GM21825 (cell line): ENCODE measurements around the gene FLYWCH1.
A peak's percentile ranks its signal among the peaks of the same experiment; 100 is the strongest.
"Not testable (repeated sequence)": the region's sequence is repeated elsewhere in the genome, so short reads cannot be mapped to it uniquely, and the experiment has no call there.

ENCODE experiments used
- ATAC-seq: cut with Tn5 transposase; IDR thresholded peaks from one replicate; pipeline ENCODE4 v1.9.1; 2021; ENCODE audit warnings: mild to moderate bottlenecking, moderate library complexity; ENCODE audit not compliant: unreplicated experiment

FLYWCH1 gene

DNA sequence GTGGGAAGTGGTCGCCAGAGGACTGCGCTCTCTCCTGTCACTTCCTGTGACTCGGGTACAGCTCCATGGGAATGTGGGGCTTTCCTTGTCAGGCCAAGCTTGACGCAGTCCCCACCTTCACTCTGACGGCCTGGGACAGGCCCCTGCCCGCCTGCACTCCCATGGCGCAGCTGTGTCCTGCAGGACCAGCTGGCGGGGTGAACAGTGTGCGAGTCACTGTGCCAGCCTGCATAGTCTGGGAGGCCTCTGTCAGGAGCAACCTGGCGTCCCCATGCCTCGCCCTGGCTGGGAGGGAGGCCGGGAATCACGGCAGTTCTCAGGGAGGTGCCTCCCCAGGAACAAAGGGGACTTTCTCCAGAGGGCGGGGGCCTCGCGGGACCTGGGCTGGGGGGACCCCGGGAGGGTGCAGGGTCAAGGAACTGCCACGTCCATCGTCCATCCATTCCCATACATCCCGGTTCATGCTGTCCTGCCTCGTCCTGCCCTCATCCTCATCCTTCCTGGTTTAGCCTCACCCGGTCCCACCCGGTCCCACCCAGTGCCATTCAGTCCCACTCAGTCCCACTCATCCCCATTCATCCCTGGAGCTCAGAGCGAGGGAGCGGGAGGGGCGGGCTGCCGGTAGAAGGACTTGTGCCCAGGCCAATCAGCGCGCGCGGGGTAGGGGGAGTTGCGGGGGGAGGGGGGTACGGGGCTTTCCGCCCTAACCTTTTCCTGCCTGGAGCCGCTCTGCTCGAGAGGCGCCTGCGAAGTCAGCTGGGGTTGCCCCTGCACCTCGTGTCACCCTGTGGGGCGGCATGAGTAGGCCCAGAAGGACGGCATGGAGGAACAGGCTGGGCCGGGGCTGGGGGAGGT is 13.4 kb downstream of the FLYWCH1 start:
- no peak for ATAC-seq

DNA sequence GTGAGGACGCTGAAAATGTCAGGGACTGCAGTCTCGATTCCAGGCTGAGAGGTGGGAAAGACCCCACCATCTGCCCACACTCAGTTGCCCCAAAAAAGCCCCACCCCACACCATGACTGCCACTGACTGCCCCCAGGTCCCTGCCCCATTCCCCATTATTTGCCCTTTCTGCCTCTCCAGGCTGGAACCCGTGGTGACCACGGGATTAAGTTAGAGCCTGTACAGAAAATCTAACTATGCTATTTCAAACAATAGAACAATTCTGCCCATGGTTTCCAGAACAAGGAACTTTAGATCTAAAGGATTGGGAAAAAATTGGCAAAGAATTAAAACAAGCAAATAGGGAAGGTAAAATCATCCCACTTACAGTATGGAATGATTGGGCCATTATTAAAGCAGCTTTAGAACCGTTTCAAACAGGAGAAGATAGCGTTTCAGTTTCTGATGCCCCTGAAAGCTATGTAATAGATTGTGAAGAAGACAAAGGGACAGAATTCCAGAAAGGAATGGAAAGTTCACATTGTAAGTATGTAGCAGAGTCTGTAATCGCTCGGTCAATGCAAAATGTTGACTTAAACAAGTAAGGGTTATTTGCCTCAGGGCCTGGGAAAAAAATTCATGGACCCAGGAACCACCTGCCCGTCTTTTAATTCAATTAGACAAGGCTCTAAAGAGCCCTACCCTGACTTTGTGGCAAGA is 14.4 kb downstream of the FLYWCH1 start:
- no peak for ATAC-seq

DNA sequence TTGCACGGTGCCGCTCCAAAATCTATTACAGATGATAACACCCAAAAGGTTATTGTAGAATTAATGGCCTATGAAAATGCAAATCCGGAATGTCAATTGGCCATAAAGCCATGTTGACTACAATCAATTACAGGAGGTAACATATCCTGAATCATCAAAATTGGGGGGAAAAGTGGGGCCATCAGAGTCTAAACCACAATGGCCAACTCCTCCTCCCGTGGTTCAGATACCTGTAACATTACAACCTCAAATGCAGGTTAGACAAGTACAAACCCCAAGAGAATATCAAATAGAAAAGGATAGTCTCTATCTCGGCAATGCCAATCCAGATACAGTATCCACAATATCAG is 14.9 kb downstream of the FLYWCH1 start:
- ATAC-seq = no peak

DNA sequence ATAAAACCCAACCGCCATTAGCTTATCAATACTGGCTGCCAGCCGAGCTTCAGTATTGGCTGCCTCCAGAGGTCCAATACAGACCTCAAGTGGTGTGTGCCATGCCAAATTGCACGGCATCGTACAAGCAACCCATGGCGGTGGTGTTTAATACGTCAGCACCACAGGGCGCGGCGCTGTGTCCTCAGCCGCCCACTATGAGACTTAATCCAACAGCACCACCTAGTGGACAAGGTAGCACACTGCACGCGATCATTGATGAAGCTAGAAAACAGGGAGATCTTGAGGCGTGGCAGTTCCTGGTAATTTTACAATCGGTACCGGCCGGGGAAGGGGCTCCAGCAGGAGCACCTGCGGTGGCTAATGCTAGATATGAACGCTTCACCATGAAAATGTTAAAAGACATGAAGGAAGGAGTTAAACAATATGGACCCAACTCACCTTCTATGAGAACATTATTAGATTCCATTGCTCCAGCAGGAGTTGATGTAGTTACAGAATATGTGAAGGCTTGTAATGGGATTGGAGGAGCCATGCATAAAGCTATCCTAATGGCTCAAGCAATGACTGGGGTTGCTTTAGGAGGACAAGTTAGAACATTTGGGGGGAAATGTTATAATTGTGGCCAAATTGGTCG is 15.4 kb downstream of the FLYWCH1 start:
- ATAC-seq = peak; percentile 68

DNA sequence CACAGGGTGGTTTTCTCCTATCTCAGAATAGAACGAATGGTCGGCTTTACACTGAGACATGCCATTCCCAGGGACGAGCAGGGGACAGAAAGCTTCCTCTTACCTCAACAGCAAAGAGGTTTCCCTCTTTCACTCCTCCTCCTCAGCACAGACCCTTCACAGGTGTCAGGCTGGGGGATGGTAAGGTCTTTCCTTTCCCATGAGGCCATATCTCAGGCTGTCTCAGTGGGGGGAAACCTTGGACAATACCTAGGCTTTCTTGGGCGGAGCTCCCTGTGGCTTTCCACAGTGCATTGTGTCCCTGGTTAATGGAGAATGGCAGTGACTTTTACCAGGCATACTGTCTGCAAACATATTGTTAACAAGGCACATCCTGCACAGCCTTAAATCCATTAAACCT is 16.4 kb downstream of the FLYWCH1 start:
- ATAC-seq = not testable (repeated sequence)

DNA sequence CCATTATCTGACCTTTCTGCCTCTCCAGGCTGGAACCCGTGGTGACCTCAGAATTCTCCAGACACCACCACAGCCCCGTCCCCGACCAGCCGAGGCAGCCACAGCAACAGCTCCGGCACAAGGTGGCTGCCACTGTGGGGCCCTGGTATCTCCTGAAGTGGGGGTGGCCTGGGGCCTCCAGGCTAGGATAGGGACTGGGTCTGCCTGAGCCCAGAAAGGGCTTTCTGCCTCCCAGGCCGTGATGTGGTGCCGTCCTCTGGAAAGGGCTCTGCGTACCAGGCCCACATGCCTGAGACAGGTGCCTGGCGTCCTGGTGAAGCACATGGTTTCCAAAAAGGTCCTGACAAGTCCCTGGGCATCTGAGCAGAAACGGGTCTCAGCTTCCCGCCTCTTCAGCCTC is 17.1 kb downstream of the FLYWCH1 start:
- no peak for ATAC-seq

DNA sequence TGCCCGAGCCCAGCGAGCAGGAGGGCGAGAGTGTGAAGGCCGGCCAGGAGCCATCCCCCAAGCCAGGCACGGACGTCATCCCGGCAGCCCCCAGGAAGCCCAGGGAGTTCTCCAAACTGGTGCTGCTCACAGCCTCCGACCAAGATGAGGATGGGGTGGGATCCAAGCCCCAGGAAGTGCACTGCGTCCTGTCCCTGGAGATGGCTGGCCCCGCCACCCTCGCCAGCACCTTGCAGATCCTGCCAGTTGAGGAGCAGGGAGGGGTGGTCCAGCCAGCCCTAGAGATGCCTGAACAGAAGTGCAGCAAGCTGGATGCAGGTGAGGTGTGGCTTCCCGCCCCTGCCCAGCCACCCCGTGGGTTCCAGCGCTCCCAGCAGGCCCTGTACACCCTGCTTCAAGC is 18.0 kb downstream of the FLYWCH1 start:
- no peak for ATAC-seq

DNA sequence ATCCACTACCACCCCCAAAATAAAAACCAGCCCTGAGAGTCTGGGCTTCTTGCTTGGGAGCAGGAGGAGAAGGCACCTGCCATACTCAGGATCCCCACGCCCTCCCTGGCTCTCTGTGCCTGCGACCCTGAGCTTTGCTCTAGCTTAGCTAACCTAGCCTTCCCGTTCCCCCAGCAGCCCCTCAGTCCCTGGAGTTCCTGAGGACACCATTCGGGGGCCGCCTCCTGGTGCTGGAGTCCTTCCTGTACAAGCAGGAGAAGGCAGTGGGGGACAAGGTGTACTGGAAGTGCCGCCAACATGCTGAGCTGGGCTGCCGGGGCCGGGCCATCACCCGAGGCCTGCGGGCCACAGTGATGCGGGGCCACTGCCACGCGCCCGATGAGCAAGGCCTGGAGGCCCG is 18.5 kb downstream of the FLYWCH1 start:
- ATAC-seq = no peak

DNA sequence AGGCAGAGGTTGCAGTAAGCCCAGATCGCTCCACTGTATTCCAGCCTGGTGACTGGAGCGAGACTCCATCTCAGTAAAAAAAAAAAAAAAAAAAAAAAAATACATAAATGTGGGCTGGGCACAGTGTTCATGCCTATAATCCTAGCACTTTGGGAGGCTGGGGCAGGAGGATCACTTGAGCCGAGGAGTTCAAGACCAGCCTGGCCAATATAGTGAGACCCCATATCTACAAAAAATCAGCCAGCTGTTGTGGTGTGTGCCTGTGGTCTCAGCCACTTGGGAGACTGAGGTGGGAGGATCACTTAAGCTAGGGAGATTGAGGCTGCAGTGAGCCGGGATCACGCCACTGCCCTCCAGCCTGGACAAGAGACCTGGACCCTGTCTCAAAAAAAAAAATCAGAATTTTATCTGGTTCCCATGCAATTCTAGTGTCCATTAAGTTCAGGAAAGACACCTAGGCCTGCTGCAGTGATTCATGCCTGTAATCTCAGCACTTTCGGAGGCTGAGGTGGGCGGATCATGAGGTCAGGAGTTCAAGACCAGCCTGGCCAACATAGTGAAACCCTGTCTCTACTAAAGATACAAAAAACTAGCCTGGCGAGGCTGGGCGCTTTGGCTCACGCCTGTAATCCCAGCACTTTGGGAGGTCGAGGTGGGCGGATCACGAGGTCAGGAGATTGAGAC is 19.6 kb downstream of the FLYWCH1 start:
- not testable (repeated sequence) for ATAC-seq

DNA sequence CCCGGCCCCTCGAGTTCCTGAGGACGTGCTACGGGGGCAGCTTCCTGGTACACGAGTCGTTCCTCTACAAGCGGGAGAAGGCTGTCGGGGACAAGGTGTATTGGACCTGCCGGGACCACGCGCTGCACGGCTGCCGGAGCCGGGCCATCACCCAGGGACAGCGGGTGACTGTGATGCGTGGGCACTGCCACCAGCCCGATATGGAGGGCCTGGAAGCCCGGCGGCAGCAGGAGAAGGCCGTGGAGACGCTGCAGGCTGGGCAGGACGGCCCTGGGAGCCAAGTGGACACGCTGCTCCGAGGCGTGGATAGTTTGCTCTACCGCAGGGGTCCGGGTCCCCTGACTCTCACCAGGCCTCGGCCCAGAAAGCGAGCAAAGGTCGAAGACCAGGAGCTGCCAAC is 21.4 kb downstream of the FLYWCH1 start:
- no peak for ATAC-seq

DNA sequence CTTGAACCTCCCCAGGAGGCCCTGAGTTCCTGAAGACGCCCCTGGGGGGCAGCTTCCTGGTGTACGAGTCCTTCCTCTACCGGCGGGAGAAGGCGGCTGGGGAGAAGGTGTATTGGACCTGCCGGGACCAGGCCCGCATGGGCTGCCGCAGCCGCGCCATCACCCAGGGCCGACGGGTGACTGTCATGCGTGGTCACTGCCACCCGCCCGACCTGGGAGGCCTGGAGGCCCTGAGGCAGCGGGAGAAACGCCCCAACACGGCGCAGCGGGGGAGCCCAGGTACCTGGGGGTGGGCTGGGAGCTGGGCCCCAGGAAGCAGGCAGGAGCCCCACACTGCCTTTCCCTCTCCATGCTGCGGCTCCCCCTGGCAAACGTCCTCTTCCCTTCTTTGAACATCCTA is 22.0 kb downstream of the FLYWCH1 start:
- ATAC-seq = no peak

DNA sequence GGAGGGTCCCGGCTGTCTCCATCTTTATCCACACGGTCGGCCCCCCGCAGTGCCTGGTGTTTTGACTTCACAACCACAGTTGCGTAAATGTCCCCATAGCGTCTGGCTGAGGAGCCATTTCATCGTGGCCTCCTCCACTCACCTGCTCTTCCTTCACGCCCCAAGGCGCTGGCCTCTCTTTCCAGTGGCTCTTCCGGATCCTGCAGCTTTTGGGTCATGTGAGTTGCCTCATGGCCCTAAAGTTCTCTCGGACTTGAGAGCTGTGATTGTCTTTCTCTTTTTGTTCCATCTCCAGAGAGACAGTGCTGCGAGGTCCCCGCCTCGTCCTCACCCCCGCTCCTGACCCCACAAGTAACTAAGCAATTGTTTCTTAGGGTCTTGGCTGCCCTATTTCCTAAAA is 22.7 kb downstream of the FLYWCH1 start:
- no peak for ATAC-seq

DNA sequence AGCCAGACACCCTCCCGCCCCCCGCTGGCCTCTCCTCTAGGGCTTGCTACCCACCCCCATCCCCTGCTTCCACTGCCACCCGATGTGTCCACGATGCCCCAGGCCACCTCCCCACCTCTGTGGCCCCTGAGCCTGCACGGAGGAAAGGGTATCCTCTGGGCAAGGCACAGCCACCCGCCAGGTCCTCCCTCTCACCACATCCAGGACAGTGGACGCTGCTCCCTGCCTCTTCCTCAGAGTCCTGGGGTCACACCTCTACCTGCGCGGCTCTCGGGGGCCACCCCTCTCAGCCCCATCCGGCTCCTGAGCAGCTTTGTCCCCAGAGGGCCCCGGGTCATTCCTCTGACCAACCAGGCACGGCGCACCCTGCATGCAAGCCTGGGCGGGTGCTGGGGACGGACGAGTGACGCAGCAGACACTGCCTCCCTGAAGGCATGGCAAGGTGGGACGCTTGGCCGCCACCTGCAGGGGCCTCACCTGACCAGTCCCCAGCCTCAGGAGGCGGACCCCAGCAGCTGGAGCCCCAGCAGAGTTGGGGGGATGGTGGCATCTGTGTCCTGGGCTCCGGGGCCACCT is 24.8 kb downstream of the FLYWCH1 start:
- no peak for ATAC-seq

DNA sequence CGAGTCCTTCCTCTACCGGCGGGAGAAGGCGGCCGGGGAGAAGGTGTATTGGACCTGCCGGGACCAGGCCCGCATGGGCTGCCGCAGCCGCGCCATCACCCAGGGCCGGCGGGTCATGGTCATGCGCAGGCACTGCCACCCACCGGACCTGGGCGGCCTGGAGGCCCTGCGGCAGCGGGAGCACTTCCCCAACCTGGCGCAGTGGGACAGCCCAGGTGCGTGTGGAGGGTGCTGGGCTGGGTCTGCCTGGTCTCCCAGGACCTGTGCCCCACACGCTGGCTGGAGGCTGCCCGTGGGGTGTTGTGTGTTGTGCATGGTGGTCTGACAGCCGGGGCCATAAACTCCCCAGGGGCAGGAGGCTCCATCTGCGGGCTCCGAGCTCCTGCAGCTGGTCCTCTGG is 25.4 kb downstream of the FLYWCH1 start:
- ATAC-seq = no peak

DNA sequence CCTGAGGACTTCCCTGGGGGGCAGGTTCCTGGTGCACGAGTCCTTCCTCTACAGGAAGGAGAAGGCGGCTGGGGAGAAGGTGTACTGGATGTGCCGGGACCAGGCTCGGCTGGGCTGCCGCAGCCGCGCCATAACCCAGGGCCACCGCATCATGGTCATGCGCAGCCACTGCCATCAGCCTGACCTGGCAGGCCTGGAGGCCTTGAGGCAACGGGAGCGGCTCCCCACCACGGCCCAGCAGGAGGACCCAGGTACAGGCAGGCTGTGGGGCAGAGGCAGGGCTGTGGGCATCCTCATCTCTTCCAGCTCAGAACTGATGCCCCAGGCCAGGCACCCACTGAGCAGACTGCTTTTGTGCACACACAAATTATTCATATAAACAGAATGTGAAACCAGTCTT is 26.5 kb downstream of the FLYWCH1 start:
- ATAC-seq = no peak

DNA sequence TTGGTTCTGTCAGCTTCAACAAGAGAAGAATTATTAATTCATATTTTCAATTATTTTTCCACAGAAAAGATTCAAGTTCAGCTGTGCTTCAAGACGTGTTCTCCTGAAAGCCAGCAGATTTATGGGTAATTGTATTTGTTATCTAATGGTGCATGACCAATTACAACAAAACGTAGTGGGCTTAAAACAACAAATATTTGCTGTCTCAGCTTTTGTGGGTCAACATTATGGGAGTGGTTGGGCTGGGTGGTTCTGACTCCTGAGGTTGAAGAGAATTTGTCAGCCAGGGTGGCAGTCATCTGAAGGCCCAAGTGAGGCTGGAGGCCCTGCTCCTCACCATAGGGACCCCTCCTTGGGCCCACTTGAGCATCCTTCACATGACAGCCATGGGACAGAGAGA is 28.2 kb downstream of the FLYWCH1 start:
- no peak for ATAC-seq

DNA sequence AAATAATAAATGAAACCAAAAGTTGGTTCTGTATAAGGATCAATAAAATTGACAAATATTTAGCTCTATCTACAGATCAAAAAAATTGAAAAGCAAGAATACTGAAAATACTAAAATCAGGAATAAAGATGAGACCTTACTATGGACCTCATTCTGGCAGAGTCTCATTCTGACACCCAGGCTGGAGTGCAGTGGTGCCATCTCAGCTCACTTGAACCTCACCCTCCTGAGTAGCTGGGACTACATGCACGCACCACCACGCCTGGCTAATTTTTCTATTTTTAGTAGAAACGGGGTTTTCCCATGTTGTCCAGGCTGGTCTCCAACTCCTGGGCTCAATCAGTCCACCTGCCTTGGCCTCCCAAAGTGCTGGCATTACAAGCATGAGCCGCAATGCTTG is 30.3 kb downstream of the FLYWCH1 start:
- no peak for ATAC-seq

DNA sequence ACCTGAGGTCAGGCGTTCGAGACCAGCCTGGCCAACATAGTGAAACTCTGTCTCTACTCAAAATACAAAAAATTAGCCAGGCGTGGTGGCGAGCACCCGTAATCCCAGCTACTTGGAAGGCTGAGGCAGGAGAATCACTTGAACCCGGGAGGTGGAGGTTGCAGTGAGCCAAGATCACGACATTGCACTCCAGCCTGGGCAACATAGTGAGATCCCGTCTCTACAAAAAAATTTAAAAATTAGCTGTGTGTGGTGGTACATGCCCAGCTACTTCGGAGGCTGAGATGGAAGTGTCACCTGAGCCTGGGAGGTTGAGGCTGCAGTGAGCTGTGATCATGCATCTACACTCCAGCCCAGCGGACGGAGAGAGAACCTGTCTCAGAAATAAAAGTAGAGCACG is 32.0 kb downstream of the FLYWCH1 start:
- not testable (repeated sequence) for ATAC-seq

DNA sequence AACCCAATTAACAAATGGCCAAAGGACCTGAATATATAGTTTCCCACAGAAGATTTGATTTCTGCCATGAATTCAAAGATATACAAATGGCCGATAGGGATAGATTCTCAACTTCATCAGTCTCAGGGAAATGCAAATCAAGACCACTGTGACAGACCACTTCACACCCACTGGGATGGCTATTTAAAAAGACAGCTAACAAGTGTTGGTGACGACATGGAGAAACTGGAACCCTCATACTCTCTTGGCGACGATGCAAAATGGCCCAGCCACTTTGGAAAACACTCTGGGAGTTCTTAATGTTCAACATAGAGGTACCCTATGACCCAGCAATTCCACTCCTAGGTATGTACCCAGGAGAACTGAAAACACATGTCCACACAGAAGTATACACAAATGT is 34.9 kb downstream of the FLYWCH1 start:
- no peak for ATAC-seq

DNA sequence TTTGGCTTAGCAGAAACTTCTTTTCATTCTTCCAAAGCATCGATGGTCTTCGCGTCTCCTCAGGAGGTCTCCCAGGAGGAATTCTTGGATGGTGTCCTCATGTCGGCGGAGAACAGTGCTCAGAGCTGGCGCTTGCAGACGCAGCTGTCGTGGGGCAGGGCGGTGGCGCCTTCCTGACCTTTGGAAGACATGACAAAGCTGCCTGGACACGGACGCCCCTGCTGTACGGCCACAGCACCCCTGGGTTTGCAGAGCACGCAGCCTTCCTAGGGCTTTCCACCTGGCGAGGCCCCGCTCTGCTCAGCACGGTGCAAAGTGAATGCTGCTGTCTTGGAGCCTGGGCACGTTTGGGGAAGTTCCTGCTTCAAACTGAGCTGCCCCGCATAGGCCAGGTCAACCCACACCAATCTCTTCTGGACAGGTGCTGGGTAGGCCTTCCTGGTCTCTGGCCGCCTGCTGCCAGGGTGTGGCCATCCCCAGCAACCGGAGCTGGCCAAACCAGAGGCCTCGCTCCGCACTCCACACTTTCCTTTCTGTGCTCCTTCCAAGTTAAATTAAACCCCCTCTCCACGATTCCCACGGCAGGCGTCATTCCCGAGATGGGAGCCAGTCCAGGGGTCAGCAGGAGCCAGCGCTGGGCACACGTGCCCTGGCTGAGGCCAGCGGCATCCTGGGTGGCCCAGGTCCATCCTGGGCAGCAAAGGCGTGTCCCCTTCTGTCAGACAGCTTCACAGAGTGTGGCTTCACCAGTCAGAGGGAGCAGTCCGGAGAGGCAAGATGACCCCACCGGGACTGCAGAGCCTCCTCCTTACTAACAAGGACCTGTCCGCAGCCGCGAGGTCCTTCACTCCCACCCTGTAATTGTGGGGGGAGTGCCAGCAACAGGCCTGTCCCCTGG is 37.3 kb downstream of the FLYWCH1 start:
- no peak for ATAC-seq
